SK-N-SH (cell line): Measurements from ENCODE around the gene TUBA3C. TPM values are rescaled to one million over a fixed set of nuclear protein-coding genes. Genes with fewer than 3 reads are reported as not detected.

ENCODE experiments used
- CTCF ChIA-PET: fragments of 300-600, 350-600 bp; formaldehyde crosslinking; extraction: SDS; loops from one replicate; lab custom pipeline; 2021; lab: Yijun Ruan, JAX
- POLR2A ChIA-PET: fragments of 350-600 bp; sonication (Branson Sonifier 250); formaldehyde crosslinking; extraction: SDS; loops from one replicate; lab custom pipeline; 2020; ENCODE audit warnings: antibody characterized with exemption, inconsistent platforms; lab: Yijun Ruan, JAX
- DNase-seq: peaks from one replicate; pipeline ENCODE4 v3.0.0; 2012
- H2AFZ ChIP-seq: fragments of 200-600 bp; sonication (generic); 2 replicates; pipeline ENCODE4 v1.8.1; 2016; ENCODE audit warnings: antibody characterized with exemption, mild to moderate bottlenecking, low read depth
- H3F3A ChIP-seq: fragments of 200-600 bp; sonication (generic); replicated peaks from 2 replicates; pipeline ENCODE3; 2016; ENCODE audit warnings: antibody characterized with exemption, mild to moderate bottlenecking; ENCODE audit not compliant: insufficient read depth
- H3K27ac ChIP-seq, 2 experiments: fragments of 200-500 bp in 1 of 2; fragments of 200-600 bp in 1 of 2; sonication (Bioruptor generic) in 1 of 2; sonication (generic), shearing (Covaris generic) in 1 of 2; 2 replicates each; pipeline versions ENCODE4 v1.5.1 to v1.6.1; 2014 to 2016; ENCODE audit warnings: low read depth in 2 of 2, inconsistent platforms in 1 of 2, low read length in 1 of 2, mild to moderate bottlenecking in 1 of 2, mixed read lengths in 1 of 2
- H3K27me3 ChIP-seq: fragments of 200-600 bp; sonication (generic), shearing (Covaris generic); 2 replicates; pipeline ENCODE4 v1.6.1; 2016; ENCODE audit warnings: mixed run types; ENCODE audit not compliant: insufficient read depth
- H3K36me3 ChIP-seq, 2 experiments: fragments of 200-500 bp in 1 of 2; fragments of 200-600 bp in 1 of 2; sonication (Bioruptor generic) in 1 of 2; sonication (generic) in 1 of 2; replicated peaks in 1 of 2; 2 replicates each; pipeline versions ENCODE3 to v1.5.1; 2014 to 2016; ENCODE audit warnings: low read length in 1 of 2, mild to moderate bottlenecking in 1 of 2; ENCODE audit not compliant: insufficient read depth in 2 of 2, control insufficient read depth in 1 of 2
- H3K4me1 ChIP-seq, 2 experiments: fragments of 200-500 bp in 1 of 2; fragments of 200-600 bp in 1 of 2; sonication (Bioruptor generic) in 1 of 2; sonication (generic), shearing (Covaris generic) in 1 of 2; 2 replicates each; pipeline versions ENCODE4 v1.5.1 to v1.6.1; 2014 to 2016; ENCODE audit warnings: low read depth in 1 of 2, low read length in 1 of 2, mixed run types in 1 of 2; ENCODE audit not compliant: insufficient read depth in 2 of 2, control insufficient read depth in 1 of 2
- H3K4me2 ChIP-seq: fragments of 200-600 bp; sonication (generic), shearing (Covaris generic); 2 replicates; pipeline ENCODE4 v1.6.1; 2017; ENCODE audit warnings: mixed run types
- H3K4me3 ChIP-seq, 2 experiments: fragments of 200-500 bp in 1 of 2; fragments of 200-600 bp in 1 of 2; sonication (Bioruptor generic) in 1 of 2; sonication (generic), shearing (Covaris generic) in 1 of 2; 2 replicates each; pipeline versions ENCODE4 v1.5.1 to v1.8.1; 2014 to 2016; ENCODE audit warnings: low read depth in 2 of 2, inconsistent platforms in 1 of 2, low read length in 1 of 2, mild to moderate bottlenecking in 1 of 2, mixed read lengths in 1 of 2, moderate library complexity in 1 of 2
- H3K79me2 ChIP-seq: fragments of 200-600 bp; sonication (generic); 2 replicates; pipeline ENCODE4 v1.8.1; 2017; ENCODE audit warnings: mild to moderate bottlenecking; ENCODE audit not compliant: insufficient read depth
- H3K9ac ChIP-seq: fragments of 200-600 bp; sonication (generic); 2 replicates; pipeline ENCODE4 v1.6.1; 2017; ENCODE audit warnings: mixed run types
- H3K9me2 ChIP-seq: fragments of 200-600 bp; sonication (generic); 2 replicates; pipeline ENCODE4 v1.6.1; 2017; ENCODE audit warnings: mixed run types
- H3K9me3 ChIP-seq: fragments of 200-600 bp; sonication (generic); 2 replicates; pipeline ENCODE4 v1.6.1; 2017; ENCODE audit warnings: mixed run types, mild to moderate bottlenecking, moderate library complexity
- H4K20me1 ChIP-seq: fragments of 200-600 bp; sonication (generic); 2 replicates; pipeline ENCODE4 v1.6.1; 2017; ENCODE audit warnings: mild to moderate bottlenecking, mixed run types; ENCODE audit not compliant: insufficient read depth
- EZH2phosphoT487 ChIP-seq: fragments of 200-600 bp; sonication (generic); IDR thresholded peaks from 2 replicates; pipeline ENCODE4 v1.6.1; 2017; ENCODE audit warnings: low read depth, mixed run types, mild to moderate bottlenecking, antibody characterized with exemption, moderate library complexity, borderline replicate concordance
- RAD21 ChIP-seq: IDR thresholded peaks from 2 replicates; pipeline ENCODE4 v1.6.1; 2012; ENCODE audit warnings: mild to moderate bottlenecking, low read length
- RXRA ChIP-seq: IDR thresholded peaks from 2 replicates; pipeline ENCODE4 v1.4.0; 2012; ENCODE audit warnings: low read depth, mild to moderate bottlenecking, borderline replicate concordance
- SIN3A ChIP-seq: IDR thresholded peaks from 2 replicates; pipeline ENCODE4 v1.6.1; 2012; ENCODE audit warnings: low read depth, mild to moderate bottlenecking, low read length, moderate library complexity, borderline replicate concordance
- SMC3 ChIP-seq: IDR thresholded peaks from 2 replicates; pipeline ENCODE4 v1.6.1; 2012; ENCODE audit warnings: low read depth, low read length, improper control_type of control experiment
- YY1 ChIP-seq: IDR thresholded peaks from 2 replicates; pipeline ENCODE4 v1.4.0; 2012; ENCODE audit warnings: low read depth, mild to moderate bottlenecking
- WGBS: methylation state at CpG from one replicate; pipeline ENCODE4 v1.1.6; 2017; ENCODE audit warnings: low lambda C conversion rate; 5-methylcytosine and 5-hydroxymethylcytosine counted together
- polyA plus RNA-seq, 3 experiments: library from polyadenylated mRNA; depleted of rRNA; stranded (reverse); fragments of >200 nt; gene quantifications; 2 replicates each; pipeline ENCODE4 v1.2.3, GENCODE V29; 2012
- TF ChIP-seq, protein P1 (sequence below): fragments of 200-600 bp; sonication (generic); IDR thresholded peaks from 2 replicates; pipeline ENCODE4 v1.6.1; 2017; ENCODE audit warnings: antibody characterized with exemption, mild to moderate bottlenecking, moderate library complexity

TUBA3C gene
- polyA plus RNA-seq, 1 of the 3 experiments (the other 2 are of a cell fraction), result 0.05 TPM

DNA sequence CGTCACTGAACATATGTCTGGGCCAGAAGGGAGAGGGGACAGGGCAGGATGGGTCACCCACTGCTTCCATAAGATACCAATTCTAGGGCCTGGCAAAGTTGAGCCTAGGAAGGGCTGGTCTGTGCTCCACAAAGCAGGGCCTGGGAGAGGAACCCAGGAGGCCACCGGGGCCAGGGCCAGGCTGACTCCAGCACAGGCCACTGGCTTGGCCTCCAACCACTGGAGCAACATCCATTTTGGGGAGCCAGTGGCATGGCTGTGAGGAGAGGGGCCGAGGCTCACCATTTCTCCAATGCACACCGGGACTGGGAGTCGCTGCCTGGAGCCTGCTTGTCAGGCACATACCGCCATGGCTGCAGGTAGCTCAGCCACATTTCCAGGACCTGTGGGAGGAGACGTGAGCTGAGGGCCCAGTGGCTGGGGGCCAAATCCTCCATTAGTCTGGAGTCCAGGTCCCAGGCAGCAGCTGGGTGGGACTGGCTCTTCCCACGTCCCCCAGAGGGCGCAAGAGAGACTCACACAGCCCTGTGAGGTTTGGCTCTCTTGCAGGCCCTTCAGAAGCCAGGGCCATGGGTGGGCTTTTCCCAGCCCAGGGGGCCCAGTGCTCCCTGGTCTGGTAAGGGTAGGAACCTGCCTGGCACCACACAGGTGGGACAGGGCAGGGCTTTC, 27.7 kb downstream of the TUBA3C start:
- no peaks in the 10 kb centered on the region for H3K36me3 ChIP-seq
- no peak overlapping the region for H3K9ac ChIP-seq
- no peaks in the 10 kb centered on the region for H3K9me2 ChIP-seq
- 6% methylated on average over 3 of the region's 9 CpGs for WGBS
- no peaks in the 10 kb centered on the region for H3K27me3 ChIP-seq
- H3K4me2 ChIP-seq, result no peak overlapping the region
- no peak overlapping the region for H3K4me3 ChIP-seq
- H3K79me2 ChIP-seq, result no peaks in the 10 kb centered on the region
- H2AFZ ChIP-seq, result no peak overlapping the region
- ChIA-PET POLR2A (no interaction called here), CTCF (interaction anchor here (0.8 to 1.3 kb wide), 3 partner anchors 11 to 436 kb away, joined by 3 to 5 read pairs (median 3); no protein-coding TSS in a partner anchor)
- peak; percentile 50 for DNase-seq
- H3K9me3 ChIP-seq, result no peaks in the 10 kb centered on the region
- no peaks in the 10 kb centered on the region for H4K20me1 ChIP-seq
- H3K4me1 ChIP-seq, result no peaks in the 10 kb centered on the region
- no peak overlapping the region for H3K27ac ChIP-seq
- H3F3A ChIP-seq, result no peaks in the 10 kb centered on the region
- TF ChIP-seq RAD21 (peak; percentile 31), YY1 (no peak), SMC3 (peak; percentile 52)
- TF ChIP-seq, protein P1, sequence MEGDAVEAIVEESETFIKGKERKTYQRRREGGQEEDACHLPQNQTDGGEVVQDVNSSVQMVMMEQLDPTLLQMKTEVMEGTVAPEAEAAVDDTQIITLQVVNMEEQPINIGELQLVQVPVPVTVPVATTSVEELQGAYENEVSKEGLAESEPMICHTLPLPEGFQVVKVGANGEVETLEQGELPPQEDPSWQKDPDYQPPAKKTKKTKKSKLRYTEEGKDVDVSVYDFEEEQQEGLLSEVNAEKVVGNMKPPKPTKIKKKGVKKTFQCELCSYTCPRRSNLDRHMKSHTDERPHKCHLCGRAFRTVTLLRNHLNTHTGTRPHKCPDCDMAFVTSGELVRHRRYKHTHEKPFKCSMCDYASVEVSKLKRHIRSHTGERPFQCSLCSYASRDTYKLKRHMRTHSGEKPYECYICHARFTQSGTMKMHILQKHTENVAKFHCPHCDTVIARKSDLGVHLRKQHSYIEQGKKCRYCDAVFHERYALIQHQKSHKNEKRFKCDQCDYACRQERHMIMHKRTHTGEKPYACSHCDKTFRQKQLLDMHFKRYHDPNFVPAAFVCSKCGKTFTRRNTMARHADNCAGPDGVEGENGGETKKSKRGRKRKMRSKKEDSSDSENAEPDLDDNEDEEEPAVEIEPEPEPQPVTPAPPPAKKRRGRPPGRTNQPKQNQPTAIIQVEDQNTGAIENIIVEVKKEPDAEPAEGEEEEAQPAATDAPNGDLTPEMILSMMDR, result peak; percentile 51
- TF ChIP-seq, all 33 proteins: peak for 3

- Histone ChIP-seq H3K79me2 (no peaks in the 10 kb centered on the region), H3K27me3 (no peaks in the 10 kb centered on the region), H3K9me3 (no peaks in the 10 kb centered on the region), H3K4me2 (no peak overlapping the region), H3F3A (no peaks in the 10 kb centered on the region), H4K20me1 (no peaks in the 10 kb centered on the region), H2AFZ (no peak overlapping the region), H3K4me1 (no peaks in the 10 kb centered on the region), H3K9ac (no peak overlapping the region), H3K36me3 (no peaks in the 10 kb centered on the region), H3K27ac (no peak overlapping the region), H3K9me2 (no peaks in the 10 kb centered on the region), H3K4me3 (no peak overlapping the region)
- 0% methylated on average over 4 of the region's 5 CpGs for WGBS
- POLR2A ChIA-PET, result no interaction called here
- no peak for DNase-seq
- CTCF ChIA-PET, result interaction anchor here (0.9 kb wide), 1 partner anchor 435 kb away, joined by 3 read pairs; no protein-coding TSS in a partner anchor
- TF ChIP-seq SIN3A, result no peak
- TF ChIP-seq EZH2phosphoT487, result no peak
- no peak for TF ChIP-seq RXRA
- TF ChIP-seq, protein P1, result no peak
Observed at GRCh38 chr13:19152403-19152802, 29.2 kb downstream of the TUBA3C start.
